A549 (cell line): Measurements from ENCODE around the gene MADD. TPM values are rescaled to one million over a fixed set of nuclear protein-coding genes. Genes with fewer than 3 reads are reported as not detected.
"Not testable (repeated sequence)": the region's sequence is repeated elsewhere in the genome, so short reads cannot be mapped to it uniquely, and the experiment has no call there.

Source experiments
- ATAC-seq, 2 experiments: fragments of 200-7000 bp in 1 of 2; fragments of >200 bp in 1 of 2; cut with Nextera tagmentation in 1 of 2; cut with Tn5 transposase in 1 of 2; 3 replicates each; pipeline versions ENCODE4 v1.8.0 to v1.9.1; 2018 to 2020; ENCODE audit warnings: mild to moderate bottlenecking in 1 of 2, moderate library complexity in 1 of 2
- CTCF ChIA-PET: fragments of 300-600 bp; sonication (Branson Sonifier 250); formaldehyde crosslinking; extraction: SDS; loops from one replicate; lab custom pipeline; 2021; ENCODE audit warnings: antibody characterized with exemption, inconsistent platforms; lab: Yijun Ruan, JAX
- POLR2A ChIA-PET: fragments of 350-600 bp; formaldehyde crosslinking; extraction: SDS; loops from one replicate; lab custom pipeline; 2021; ENCODE audit warnings: antibody characterized with exemption, inconsistent platforms; lab: Yijun Ruan, JAX
- DNase-seq, 2 experiments: peaks; one replicate each; pipeline versions ENCODE4 v3.0.0 to v3.0.0-alpha.2; 2011 to 2016; ENCODE audit warnings: low read depth in 1 of 2, low spot score in 1 of 2
- FAIRE-seq: peaks from 2 replicates; lab custom pipeline; 2011; peaks lifted over from hg19 to GRCh38; lab: Jason Lieb, UNC
- H3K27ac ChIP-seq, 2 experiments: fragments of >200 bp; sonication (Bioruptor Twin); formaldehyde crosslinking; 3 replicates each; pipeline ENCODE4 v1.5.1; 2016 to 2017
- H3K4me1 ChIP-seq: fragments of >200 bp; sonication (Bioruptor Twin); formaldehyde crosslinking; 3 replicates; pipeline ENCODE4 v1.6.1; 2016
- H3K4me2 ChIP-seq: fragments of >200 bp; sonication (Bioruptor Twin); formaldehyde crosslinking; 3 replicates; pipeline ENCODE4 v1.6.1; 2016
- H3K4me3 ChIP-seq: fragments of >200 bp; sonication (Bioruptor Twin); formaldehyde crosslinking; 3 replicates; pipeline ENCODE4 v1.5.1; 2016
- H3K9me3 ChIP-seq: fragments of >200 bp; sonication (Bioruptor Twin); formaldehyde crosslinking; 3 replicates; pipeline ENCODE4 v1.6.1; 2016
- BHLHE40 ChIP-seq: IDR thresholded peaks from 2 replicates; pipeline ENCODE4 v1.6.1; 2012; ENCODE audit warnings: low read depth, low read length, inconsistent platforms
- CBX2 ChIP-seq: fragments of 200-600 bp; sonication (generic); IDR thresholded peaks from 2 replicates; pipeline ENCODE4 v1.6.1; 2016; ENCODE audit warnings: low read depth, mild to moderate bottlenecking, borderline replicate concordance
- CHD2 ChIP-seq: fragments of 150-350 bp; IDR thresholded peaks from 2 replicates; pipeline ENCODE4 v1.6.1; 2014; ENCODE audit warnings: low read length; ENCODE audit not compliant: partially characterized antibody
- EHMT2 ChIP-seq: fragments of 200-600 bp; sonication (generic); IDR thresholded peaks from 2 replicates; pipeline ENCODE4 v1.6.1; 2016; ENCODE audit warnings: antibody characterized with exemption, low read depth, mild to moderate bottlenecking, moderate library complexity
- ELK1 ChIP-seq: fragments of 150-350 bp; IDR thresholded peaks from 2 replicates; pipeline ENCODE4 v1.6.1; 2014; ENCODE audit warnings: low read depth, mild to moderate bottlenecking, low read length
- EP300 ChIP-seq, 2 experiments: fragments of >200 bp; sonication (Bioruptor Twin); formaldehyde crosslinking; IDR thresholded peaks; 2 replicates in 1 of 2; 3 replicates in 1 of 2; pipeline ENCODE4 v1.6.1; 2016 to 2017
- FOXS1 ChIP-seq: fragments of 250-450 bp; sonication (Bioruptor Pico); IDR thresholded peaks from 2 replicates; pipeline ENCODE4 v1.5.0; 2020; ENCODE audit warnings: mild to moderate bottlenecking, moderate library complexity
- HDAC2 ChIP-seq: fragments of 200-600 bp; sonication (generic); IDR thresholded peaks from 2 replicates; pipeline ENCODE4 v1.6.1; 2016
- HOXB13 ChIP-seq: fragments of 250-450 bp; sonication (Bioruptor Pico); IDR thresholded peaks from 2 replicates; pipeline ENCODE4 v1.5.0; 2020; ENCODE audit warnings: low read depth, mild to moderate bottlenecking, moderate library complexity
- JUNB ChIP-seq: fragments of >200 bp; sonication (Bioruptor Twin); formaldehyde crosslinking; IDR thresholded peaks from 2 replicates; pipeline ENCODE4 v1.6.1; 2016
- KDM1A ChIP-seq: fragments of 200-600 bp; sonication (generic); IDR thresholded peaks from 2 replicates; pipeline ENCODE4 v1.6.1; 2016; ENCODE audit warnings: low read depth, mild to moderate bottlenecking
- KDM5A ChIP-seq: fragments of 200-600 bp; sonication (generic); IDR thresholded peaks from 2 replicates; pipeline ENCODE4 v1.6.1; 2016; ENCODE audit warnings: antibody characterized with exemption, mild to moderate bottlenecking
- MAZ ChIP-seq: fragments of 150-350 bp; IDR thresholded peaks from 2 replicates; pipeline ENCODE4 v1.6.1; 2014; ENCODE audit warnings: antibody characterized with exemption, low read depth, low read length, borderline replicate concordance
- MYC ChIP-seq: IDR thresholded peaks from 2 replicates; pipeline ENCODE4 v1.6.1; 2012; ENCODE audit warnings: mild to moderate bottlenecking, inconsistent platforms, low read length, improper control_type of control experiment, borderline replicate concordance
- POLR2A ChIP-seq: IDR thresholded peaks from 2 replicates; pipeline ENCODE4 v1.6.1; 2012; ENCODE audit warnings: mild to moderate bottlenecking, low read length
- RFX5 ChIP-seq: fragments of 450-650 bp; IDR thresholded peaks from 2 replicates; pipeline ENCODE4 v1.7.1; 2014; ENCODE audit warnings: antibody characterized with exemption, mild to moderate bottlenecking, moderate library complexity
- RNF2 ChIP-seq: fragments of 200-600 bp; sonication (generic); IDR thresholded peaks from 2 replicates; pipeline ENCODE4 v1.6.1; 2016; ENCODE audit warnings: low read depth, mild to moderate bottlenecking, antibody characterized with exemption, moderate library complexity, borderline replicate concordance
- SMC3 ChIP-seq: fragments of >200 bp; sonication (Bioruptor Twin); formaldehyde crosslinking; IDR thresholded peaks from 3 replicates; pipeline ENCODE4 v1.6.1; 2018; ENCODE audit warnings: inconsistent platforms
- USF2 ChIP-seq: fragments of 450-650 bp; IDR thresholded peaks from 2 replicates; pipeline ENCODE4 v1.6.1; 2014; ENCODE audit warnings: antibody characterized with exemption
- ZFP36 ChIP-seq: fragments of 450-650 bp; IDR thresholded peaks from 2 replicates; pipeline ENCODE4 v1.6.1; 2014; ENCODE audit warnings: borderline replicate concordance; ENCODE audit not compliant: partially characterized antibody
- ZNF302 ChIP-seq: fragments of 250-450 bp; sonication (Bioruptor Pico); IDR thresholded peaks from 2 replicates; pipeline ENCODE4 v1.9.0; 2021; ENCODE audit warnings: inconsistent platforms, mild to moderate bottlenecking, moderate library complexity
- WGBS: methylation state at CpG from one replicate; pipeline ENCODE4 v1.1.6; 2017; ENCODE audit errors: missing lambda C conversion rate; 5-methylcytosine and 5-hydroxymethylcytosine counted together
- polyA plus RNA-seq, 4 experiments: library from polyadenylated mRNA; depleted of rRNA in 3 of 4; stranded (reverse); fragments of >200 nt; fragmentation: RNase III in 1 of 4; extraction: RNeasy Plus Mini Kit Qiagen cat#74134 plus additional on column Dnase treatment in 1 of 4; gene quantifications; 2 replicates in 3 of 4; 3 replicates in 1 of 4; pipeline ENCODE4 v1.2.3, GENCODE V29; 2011 to 2017

MADD gene
- polyA plus RNA-seq, 2 of the 4 experiments (the other 2 are of a cell fraction): 16.7 to 25.2 TPM

- Histone ChIP-seq H3K4me3 (no peak overlapping the region), H3K4me1 (no peaks in the 10 kb centered on the region), H3K4me2 (no peak overlapping the region)
- ChIA-PET POLR2A (no interaction called here), CTCF (interaction anchor here (0.9 to 1.3 kb wide), 2 partner anchors 19 to 57 kb away, joined by 3 to 6 read pairs; partner anchors contain the start of gene NR1H3)
- DNase-seq (no peak), FAIRE-seq (no peak), ATAC-seq (no peak)
- 83% methylated on average over 5 of the region's 5 CpGs for WGBS
- TF ChIP-seq MYC: no peak
- TF ChIP-seq CHD2: no peak
- no peak for TF ChIP-seq FOXS1 (CRISPR knock-in tag)
- TF ChIP-seq KDM5A: no peak
- TF ChIP-seq, all 56 proteins: peak for 0
- H3K9me3 ChIP-seq: no peaks in the 10 kb centered on the region
- H3K27ac ChIP-seq: no peak overlapping the region
These were observed 45.1 kb downstream of the MADD start for GRCh38 chr11:47314992-47315391.

- ATAC-seq, POLR2A ChIA-PET, H3K27ac ChIP-seq, FAIRE-seq, H3K4me2 ChIP-seq, H3K4me1 ChIP-seq, H3K9me3 ChIP-seq, H3K4me3 ChIP-seq, DNase-seq: not testable (repeated sequence)
- CTCF ChIA-PET: interaction anchor here (0.8 to 1.0 kb wide), 2 partner anchors 17 to 38 kb away, joined by 4 read pairs; no protein-coding TSS in a partner anchor
- 93% methylated on average over 8 of the region's 8 CpGs for WGBS
These were observed 46.6 kb downstream of the MADD start for GRCh38 chr11:47316501-47316900.

GRCh38 chr11:47317064-47317828 lies 47.3 kb downstream of the MADD start:
- FAIRE-seq: no peak
- H3K4me1 ChIP-seq: no peaks in the 10 kb centered on the region
- TF ChIP-seq JUNB (no peak), EHMT2 (no peak), ELK1 (no peak), CBX2 (no peak), ZFP36 (no peak), POLR2A (no peak), CHD2 (no peak), BHLHE40 (no peak), USF2 (no peak), SMC3 (no peak), HOXB13 (CRISPR knock-in tag) (no peak), HDAC2 (no peak), KDM1A (no peak), ZNF302 (CRISPR knock-in tag) (no peak), RNF2 (no peak), MAZ (no peak), RFX5 (no peak), EP300 (IDR thresholded peaks at IDR 0.05) (no peak)
- no peak overlapping the region for H3K27ac ChIP-seq
- no peaks in the 10 kb centered on the region for H3K9me3 ChIP-seq
- DNase-seq: no peak
- no peak overlapping the region for H3K4me2 ChIP-seq
- CTCF ChIA-PET: interaction anchor here (0.8 to 1.0 kb wide), 3 partner anchors 9 to 38 kb away, joined by 3 to 4 read pairs (median 4); no protein-coding TSS in a partner anchor
- WGBS: 91% methylated on average over 5 of the region's 5 CpGs
- no peak for ATAC-seq
- POLR2A ChIA-PET: no interaction called here
- no peak overlapping the region for H3K4me3 ChIP-seq
